NCI-H1092 (cell line): ENCODE measurements around the gene SCNN1G.
"Not testable (repeated sequence)": the region's sequence is repeated elsewhere in the genome, so short reads cannot be mapped to it uniquely, and the experiment has no call there.

ENCODE experiments used
- DNase-seq: peaks from one replicate; lab custom pipeline; 2025; lab: John Stamatoyannopoulos, UW

Gene SCNN1G, protein sequence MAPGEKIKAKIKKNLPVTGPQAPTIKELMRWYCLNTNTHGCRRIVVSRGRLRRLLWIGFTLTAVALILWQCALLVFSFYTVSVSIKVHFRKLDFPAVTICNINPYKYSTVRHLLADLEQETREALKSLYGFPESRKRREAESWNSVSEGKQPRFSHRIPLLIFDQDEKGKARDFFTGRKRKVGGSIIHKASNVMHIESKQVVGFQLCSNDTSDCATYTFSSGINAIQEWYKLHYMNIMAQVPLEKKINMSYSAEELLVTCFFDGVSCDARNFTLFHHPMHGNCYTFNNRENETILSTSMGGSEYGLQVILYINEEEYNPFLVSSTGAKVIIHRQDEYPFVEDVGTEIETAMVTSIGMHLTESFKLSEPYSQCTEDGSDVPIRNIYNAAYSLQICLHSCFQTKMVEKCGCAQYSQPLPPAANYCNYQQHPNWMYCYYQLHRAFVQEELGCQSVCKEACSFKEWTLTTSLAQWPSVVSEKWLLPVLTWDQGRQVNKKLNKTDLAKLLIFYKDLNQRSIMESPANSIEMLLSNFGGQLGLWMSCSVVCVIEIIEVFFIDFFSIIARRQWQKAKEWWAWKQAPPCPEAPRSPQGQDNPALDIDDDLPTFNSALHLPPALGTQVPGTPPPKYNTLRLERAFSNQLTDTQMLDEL

DNA sequence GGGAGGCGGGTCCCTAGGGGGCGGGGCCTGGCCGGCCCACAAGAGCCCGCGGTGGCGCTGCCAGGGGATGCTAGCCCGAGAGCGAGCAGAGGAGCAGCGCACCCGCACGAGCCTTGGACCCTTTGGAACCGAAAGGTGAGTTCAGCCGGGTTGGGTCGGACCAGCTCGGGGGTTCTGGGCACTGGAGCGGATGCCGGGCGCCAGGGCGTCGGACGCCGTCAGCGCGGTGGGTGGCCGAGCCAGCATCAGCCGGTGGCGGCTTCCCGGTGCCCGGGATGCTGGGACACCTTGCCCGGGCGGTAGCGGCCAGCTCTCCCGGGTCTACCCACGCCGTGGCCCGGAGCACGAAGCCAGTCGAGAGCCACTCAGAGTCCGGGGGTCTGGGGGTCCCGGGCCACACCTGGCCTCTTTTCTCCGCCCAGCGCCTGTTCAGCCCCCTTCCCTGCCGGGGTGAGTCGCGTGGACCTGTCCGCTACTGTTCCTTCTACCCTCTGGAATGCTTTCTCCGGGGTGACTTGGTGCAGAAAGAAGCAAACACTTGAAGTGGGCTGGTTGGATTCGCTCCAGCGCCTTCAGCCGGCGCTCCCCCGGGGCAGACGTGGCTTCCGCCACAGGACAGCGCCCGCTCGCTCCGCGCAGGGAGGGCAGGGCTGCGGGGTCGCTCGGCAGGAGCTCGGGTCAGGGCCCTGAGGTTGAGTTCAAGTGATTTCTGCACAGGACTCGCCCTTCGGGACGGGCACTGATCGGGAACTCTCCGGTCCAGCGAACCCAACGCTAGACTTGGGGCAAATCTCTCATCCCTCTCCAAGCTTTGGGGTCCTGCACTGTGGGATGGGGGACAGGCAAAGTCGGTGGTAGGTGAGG, at the start of gene SCNN1G:
Gene SCNN1G (plus strand): TSS at position 67 of the 864 bp plus-strand sequence. CDS start 3,527 bp downstream, outside the sequence.
- DNase-seq, result no peak

DNA sequence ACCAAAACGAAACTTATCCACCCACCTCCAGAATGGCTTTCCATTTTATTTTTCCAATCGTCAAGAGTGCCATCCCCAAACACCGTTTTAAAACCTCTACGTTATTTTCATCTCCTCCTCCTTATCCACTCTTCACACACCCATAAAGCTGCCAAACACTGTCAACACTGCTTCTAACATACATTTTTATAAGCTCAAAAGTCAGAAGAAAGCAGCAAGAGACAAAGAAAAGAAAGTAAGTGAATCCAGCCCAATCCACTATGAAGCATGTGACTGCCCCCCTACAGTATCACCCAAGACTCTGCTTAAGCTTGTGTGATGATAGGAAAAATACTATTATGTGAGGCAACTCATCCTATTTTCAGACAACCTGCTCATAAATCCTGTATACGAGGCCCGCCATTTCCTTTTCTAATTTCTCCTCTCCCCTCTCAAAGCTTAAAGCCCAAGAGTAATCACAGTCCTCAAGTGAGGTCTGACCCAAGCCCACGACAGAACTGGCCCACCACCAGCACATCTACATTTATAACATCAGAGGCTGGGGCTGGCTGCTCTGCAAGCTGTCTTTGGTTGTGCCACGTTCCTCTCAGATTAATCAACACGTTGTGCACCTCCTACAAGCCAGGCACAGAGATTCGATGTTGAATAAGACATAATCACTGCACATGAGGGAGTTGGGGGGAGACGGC, 49.6 kb upstream of the SCNN1G start:
- DNase-seq, result no peak

DNA sequence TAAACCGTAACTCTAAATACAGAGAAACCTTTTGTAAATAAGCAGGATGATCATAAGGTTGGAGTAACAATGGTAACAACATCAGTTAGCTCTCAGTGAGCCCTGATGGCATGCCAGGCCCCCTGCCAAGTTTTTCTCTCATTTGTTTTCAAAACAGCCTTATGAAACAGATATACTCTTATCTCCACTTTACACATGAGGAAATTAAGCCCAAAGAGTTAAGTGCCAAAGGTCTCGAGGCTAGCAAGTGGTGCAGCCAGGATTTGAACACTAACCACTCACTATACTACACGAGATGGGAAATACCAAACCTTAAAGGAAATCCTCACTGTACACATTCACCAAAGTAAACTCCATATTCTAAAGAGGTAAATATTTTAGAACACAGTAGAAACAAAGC, 48.3 kb upstream of the SCNN1G start:
- DNase-seq, result peak; percentile 11

DNA sequence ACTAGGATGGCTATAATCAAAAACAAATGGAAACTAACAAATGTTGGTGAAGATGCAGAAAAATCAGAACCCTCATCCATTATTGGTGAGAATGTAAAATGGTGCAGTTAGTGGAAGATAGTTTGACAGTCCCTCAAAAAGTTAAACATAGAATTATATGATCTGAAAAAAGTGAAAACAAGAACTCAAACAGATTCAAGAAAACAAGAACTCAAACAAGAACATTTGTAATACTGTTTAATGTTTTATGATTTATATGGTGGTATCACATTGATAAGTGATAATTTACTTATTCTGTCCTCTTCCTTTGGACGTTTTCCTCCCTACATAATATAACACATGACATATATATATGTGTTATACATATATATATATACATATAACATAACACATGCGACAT, 45.3 kb upstream of the SCNN1G start:
- no peak for DNase-seq

DNA sequence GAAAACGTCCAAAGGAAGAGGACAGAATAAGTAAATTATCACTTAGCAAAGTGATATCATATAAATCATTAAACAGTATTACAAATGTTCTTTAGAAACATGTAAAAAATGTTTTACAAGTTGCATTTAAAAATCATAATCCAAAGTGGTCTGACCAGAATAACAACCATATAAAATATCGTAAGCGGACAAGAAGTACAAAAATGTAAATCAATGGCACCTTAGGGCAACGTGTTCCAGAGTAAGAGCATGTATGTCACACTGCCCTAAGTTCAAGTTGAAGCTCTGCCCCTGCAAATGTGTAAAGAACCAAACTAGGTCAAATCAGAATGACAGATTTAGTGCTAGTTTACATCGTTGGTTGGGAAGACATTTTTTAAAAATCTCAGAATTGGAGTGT, 44.7 kb upstream of the SCNN1G start:
- DNase-seq, result no peak

DNA sequence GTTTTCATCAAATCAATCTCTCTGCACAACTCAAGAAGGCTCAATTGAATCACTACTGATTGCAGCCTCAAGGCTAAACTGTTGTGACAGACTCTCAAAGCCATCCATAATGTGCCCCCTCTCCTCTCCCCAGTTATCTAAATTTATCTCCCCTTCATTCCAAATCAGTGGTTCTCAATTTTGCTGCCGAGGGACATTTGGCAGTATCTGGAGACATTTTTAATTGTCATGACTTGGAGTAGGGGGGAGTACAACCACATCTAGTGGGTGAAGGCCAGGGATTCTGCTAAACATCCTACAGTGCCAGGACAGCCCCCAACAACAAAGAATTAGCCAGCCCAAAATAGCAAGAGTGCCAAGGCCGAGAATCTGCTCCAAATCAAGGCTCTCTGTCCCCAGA, 42.4 kb upstream of the SCNN1G start:
- no peak for DNase-seq

DNA sequence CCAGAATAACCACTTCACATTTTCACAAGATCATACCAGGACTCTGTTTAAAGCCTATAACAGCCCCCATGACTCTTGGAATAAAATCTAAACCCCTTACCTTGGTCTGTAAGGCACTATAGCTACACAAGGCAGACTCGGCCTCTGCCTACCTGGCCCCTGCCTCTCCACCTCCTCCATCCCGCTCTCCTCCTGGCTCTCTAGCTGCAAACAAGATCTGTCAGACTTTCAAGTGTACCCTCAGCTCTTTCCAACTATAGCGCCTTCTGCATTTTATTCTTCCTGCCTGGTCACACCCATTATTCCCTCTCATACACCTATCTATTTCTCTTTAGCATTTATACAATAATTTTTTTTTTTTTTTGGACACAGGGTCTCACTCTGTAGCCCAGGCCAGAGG, 41.5 kb upstream of the SCNN1G start:
- DNase-seq, result no peak

DNA sequence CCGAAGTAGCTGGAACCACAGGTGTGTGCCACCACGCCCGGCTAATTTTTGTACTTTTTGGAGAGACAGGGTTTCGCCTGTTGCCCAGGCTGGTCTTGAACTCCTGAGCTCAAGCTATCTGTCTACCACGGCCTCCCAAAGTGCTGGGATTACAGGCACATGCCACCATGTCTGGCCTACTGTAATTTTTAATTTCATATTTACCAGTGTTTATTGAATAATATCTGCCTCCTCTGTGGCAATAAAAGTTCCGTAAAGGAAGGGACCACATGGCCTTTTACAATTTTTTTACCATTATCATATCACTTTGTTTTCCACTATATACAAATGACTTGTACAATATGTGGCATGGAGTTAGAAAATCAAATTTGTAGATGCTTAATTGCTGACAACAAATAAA, 41.0 kb upstream of the SCNN1G start:
- no peak for DNase-seq

DNA sequence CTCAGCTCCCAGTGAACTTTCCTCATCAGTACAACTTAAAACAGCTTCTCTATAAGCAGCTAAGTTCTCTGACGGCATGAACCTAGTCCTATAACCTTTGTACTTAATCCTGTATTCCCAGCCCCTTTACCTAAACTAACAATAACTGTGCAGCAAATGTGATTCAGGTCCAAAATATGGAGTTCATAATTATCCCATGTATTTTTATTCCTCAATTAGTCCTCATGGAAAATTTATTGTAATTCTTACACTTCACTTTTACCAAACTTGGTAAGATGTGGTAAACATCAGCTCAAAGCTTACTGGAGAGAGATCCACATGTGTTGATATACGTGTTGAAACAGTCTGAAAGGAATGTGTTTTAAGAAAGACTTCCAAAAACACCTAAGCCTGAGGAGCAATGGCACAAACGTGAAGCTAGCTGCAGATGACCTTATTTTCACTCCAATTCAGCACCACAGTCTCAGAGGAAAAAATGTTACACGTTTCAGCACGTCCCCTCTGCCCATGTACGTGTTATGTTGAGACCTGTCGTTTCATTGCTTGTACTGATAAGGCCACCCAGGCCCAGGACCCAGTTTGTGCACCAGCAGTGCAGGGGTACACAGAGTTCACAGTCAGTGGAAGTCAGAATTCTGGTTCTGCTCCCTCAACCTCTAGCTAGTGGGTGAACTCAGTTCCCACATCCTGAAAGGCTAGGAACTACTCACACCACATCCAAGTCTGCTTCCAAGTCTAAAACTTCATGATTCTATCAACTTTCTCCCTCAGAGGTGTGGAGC, 40.4 kb upstream of the SCNN1G start:
- no peak for DNase-seq

DNA sequence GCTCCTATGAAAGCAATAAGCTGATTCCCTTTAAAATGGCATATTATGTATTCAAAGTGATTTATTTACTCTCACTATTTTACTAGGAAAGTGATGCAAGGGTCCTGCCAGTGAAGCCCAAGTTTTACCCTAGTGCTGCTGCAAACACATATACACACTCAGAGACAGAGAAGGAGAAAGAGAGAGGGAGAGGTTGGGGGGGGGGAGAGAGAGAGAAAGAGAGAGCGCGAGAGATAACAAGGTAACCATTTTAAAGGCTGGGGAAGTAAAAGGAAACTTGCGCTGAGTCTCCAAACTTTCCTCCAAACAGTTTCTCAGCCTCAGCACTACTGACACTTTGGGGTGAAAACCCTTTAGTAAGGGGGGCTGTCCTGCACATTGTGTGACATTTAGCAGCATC, 39.2 kb upstream of the SCNN1G start:
- no peak for DNase-seq

DNA sequence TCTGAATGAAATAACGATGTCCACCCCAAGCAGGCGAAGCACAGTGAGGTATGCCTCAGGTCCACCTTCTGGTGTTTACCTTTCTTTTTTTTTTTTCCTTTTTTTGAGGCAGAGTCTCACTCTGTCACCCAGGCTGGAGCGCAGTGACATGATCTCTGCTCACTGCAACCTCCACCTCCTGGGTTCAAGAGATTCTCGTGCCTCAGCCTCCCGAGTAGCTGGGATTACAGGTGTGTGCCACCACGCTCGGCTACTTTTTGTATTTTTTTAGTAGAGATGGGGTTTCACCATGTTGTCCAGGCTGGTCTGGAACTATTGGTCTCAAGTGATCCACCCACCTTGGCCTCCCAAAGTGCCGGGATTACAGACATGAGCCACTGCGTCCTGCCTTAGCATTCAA, 38.2 kb upstream of the SCNN1G start:
- not testable (repeated sequence) for DNase-seq

DNA sequence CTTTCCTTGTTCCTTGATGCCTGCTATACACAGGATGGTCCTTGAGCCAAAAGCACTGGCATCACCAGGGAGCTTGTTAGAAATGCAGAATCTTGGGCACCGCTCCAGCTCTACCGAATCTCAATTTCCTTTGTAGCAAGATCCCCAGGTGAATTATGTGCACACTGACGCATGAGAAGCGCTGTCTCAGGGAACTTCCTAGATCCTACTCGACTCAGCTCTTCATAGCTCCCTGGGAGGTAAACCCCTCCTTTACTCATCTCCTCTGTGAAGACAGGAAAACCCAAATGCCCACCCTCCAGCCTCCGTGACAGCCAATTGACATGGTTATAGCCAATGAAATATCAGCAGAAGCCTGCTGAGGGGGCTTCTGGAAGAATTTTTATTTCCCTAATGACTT, 37.4 kb upstream of the SCNN1G start:
- no peak for DNase-seq

DNA sequence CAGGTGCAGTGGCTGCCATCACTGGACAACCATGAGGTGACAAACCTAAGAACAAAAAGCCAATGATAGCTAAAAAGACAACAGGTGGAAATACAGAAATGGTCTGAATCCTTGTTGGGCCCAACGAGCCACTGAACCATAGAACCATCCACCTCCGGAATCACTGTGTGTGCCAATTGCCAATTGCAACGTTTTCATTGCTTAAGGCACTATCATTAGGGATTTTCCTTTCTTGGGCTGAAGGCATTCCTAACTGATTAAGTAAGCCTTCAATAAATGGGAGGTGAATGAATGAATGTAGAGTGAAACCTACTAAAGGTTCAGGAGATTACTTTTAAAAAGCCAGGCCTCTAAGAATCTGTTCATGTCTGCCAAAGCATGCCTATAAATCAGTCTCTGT, 36.9 kb upstream of the SCNN1G start:
- no peak for DNase-seq

DNA sequence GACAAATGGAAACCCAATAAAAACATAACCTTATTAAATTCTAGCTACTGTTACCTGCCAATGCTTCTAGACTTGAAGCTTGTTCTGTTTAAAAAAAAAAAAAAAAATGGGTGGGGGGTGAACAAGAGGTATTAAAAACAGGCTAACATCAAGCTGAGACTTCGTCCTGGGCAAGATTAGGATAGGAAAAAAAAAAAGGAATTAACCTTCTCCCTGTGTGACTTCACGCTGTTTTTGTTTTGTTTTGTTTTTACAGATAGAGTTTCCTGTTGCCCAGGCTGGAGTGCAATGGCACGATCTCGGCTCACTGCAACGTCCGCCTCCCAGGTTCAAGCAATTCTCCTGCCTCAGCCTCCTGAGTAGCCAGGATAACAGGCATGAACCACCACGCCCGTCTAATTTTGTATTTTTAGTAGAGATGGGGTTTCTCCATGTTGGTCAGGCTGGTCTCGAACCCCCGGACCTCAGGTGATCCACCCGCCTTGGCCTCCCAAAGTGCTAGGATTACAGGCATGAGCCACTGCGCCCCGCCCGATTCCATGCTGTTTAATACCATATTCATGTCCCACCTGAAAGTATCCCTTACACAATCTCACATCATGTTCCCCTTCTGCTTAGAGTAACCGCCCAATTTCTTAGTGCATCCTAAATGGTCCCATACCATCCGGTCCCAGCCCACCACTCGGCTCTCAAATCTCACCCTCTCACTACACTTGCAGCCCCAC, 35.5 kb upstream of the SCNN1G start:
- no peak for DNase-seq

DNA sequence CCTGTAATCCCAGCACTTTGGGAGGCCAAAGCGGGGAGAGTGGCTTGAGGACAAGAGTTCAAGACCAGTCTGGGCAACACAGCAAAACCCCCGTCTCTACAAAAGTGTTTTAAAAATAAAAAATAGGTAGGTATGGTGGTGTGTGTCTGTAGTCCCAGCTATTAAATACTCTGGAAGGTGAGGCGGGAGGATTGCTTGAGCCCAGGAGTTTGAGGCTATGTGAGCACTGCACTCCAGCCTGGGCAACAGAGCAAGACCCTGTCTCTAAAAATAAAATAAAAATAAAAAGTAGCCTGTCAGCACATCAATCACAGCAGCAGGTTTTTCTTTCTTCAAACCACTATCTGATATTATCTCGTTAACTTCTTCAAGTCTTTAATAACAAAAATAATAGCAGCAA, 34.9 kb upstream of the SCNN1G start:
- DNase-seq, result no peak

DNA sequence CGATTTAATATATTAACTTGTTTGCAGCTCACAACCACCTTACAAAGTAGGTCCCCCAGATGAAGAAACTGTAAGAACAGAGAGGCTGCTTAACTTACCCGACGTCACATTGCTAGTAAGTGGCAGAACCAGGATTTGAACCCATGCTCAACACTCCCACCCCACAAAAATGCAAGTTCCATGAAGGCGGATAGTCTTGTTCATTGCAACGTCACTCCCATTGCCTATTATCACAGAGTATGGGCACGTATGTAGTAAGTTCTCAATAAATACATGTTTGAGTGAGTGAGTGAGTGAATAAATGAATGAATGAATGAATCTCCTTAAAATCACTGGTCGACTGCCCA, 34.4 kb upstream of the SCNN1G start:
- DNase-seq, result no peak

DNA sequence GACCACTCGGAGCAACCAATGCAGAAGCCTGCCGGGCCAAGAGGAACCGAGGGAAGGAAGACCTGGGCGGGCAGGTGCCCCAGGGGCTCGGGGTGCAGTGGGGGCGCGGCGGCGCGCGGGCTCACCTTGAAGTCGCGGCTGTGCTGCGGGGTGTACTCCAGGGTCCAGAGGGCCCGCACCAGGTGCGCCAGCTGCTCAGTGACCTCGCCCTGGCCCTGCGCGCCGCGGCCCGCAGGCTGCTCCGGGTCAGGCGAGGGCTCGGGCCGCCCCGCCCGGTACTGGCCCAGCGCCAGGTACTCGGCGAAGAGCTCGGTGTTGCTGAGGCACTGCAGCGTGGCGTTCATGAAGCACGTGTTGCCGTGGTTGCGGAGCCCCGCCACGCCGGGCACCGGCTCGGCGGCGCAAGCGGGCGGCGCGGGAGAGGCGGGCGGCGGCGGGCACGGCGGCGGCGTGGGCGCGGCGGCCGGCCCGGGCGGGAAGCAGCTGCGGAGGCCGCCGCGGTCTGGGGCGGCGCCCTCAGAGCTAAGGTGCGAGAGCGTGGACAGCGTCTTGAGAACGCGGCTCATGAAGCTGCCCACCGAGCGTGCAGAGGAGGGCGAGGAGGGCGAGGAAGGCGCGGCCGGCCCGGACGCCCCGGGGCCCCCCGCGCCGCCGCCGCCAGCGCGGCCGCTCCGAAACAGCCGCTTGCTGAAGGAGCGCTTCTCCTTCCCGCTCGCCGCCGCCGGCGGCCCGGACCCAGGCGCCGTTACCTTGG, 33.9 kb upstream of the SCNN1G start:
- peak; percentile 12 for DNase-seq

DNA sequence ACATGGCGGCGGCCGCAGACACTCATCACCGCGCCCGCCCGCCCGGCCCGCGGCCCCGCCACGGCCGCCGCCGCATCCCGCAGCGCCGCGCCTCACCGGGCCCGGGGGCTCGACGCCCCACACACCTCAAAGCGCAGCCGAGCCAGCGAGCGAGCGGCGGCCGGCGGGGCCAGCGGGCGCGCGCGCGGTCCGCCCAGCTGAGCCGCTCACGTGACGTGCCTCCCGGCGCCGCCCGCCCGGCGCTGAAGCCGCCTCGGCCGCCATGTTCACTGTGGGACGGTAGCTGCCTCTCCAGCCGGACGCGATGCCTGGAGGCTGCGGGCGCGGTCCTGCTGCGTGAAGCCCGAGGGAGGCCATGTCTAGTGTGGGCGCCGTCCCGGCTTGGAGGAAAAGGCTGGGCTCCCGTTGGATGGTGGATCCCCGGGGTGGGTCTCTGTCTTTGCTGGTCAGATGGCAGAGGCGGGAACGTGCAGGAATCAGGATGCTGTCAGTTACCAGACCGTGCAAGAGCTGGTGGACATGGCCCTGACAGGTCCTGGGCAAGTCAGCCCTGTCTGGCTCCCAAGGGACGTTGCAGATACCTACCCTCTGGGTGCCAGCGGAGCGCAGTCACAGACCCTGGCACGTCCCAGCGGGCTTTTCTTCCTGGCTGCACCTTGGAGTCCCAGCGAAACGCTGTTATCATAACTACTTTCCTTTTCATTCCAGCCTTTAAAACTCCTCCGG, 33.1 kb upstream of the SCNN1G start, which contains the start of gene USP31:
Gene USP31 (minus strand): TSS at position 186 of the 726 bp plus-strand sequence. CDS start 182 bp downstream, at position 4.
- DNase-seq, result peak; percentile 91

DNA sequence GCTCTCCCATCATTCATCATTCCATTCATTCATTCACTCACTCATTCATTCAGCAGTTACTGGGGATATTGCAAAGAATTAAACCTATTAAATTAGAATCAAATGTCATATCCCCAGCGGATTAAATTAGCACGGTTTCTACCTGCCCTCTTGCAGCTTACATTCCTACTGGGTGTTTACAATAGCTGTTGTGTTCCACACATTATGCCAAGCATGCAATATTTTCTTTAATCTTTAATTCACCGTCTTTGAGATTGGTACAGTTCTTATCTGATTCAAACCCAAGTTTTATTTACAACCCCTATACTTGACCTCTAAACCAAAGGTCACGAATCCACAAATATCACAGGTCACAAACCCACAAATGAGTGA, 32.6 kb upstream of the SCNN1G start:
- DNase-seq, result no peak
